Measurements from ENCODE around the gene TCF4.

Gene TCF4

GRCh38 chr18:55588111-55588869 is at the start of gene TCF4:
Gene TCF4 (minus strand): TSS chr18:55588192. CDS start chr18:55587116, 1,076 bp downstream.
- DNase-seq (ENCODE audit: low spot score): peak; percentile 50

DNA sequence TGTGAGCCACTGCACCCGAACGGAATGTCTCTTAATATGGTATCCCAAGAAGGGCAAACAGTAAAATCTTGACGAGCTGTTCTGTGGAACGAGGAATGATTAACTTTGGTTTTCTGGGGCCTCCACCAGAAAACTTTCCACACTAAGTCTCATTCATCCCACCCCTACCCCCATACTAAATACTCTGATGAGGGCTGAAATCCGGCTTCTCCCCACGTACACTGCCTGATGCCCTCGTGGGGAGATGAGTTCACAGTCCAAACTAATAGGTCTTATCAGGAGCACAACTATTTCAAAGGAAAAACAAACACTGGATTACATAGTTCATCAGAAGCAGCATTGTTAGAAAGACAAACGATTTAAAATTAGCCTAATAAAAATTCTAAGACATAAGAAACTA is 49.2 kb upstream of the TCF4 start:
- DNase-seq (ENCODE audit: low spot score): no peak

DNA sequence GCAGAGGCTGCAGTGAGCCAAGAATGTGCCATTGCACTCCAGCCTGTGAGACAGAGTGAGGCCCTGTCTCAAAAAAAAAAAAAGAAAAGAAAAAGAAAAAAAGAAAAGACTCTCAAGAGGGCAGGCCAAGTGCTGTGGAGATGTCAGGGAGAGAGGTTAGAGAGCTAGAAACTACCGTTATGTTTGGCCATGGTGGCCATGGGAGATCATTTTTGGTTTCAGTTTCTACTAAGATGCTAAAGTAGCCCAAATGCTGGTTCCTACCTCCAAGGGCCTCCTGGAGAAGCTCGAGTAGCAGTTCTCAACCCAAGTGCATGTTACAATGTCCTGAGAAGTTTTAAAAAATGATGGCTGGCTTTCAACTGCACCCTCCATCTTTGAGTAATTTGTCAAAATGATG is 47.4 kb upstream of the TCF4 start:
- no peak for DNase-seq (ENCODE audit: low spot score)

GRCh38 chr18:55634545-55634944 is 46.6 kb upstream of the TCF4 start:
- DNase-seq (ENCODE audit: low spot score): peak; percentile 11

DNA sequence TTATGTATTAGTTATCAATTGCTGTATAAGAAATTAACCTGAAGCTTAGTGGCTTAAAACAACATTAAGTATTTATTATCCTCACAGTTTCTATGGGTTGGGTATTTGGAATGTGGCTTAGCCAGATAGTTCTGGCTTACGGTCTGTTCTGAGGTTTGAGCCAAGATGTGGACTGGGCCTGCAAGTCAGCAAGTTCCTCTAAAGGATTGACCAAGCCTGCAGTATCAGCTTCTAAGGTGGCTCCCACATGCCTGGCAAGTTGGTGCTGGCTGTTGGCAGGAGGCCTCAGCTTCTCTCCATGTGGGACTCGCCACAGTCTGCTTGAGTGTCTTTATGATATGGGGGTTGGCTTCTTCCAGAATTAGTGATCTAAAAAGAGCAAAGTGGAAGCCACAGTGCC is 45.0 kb upstream of the TCF4 start:
- no peak for DNase-seq (ENCODE audit: low spot score)

DNA sequence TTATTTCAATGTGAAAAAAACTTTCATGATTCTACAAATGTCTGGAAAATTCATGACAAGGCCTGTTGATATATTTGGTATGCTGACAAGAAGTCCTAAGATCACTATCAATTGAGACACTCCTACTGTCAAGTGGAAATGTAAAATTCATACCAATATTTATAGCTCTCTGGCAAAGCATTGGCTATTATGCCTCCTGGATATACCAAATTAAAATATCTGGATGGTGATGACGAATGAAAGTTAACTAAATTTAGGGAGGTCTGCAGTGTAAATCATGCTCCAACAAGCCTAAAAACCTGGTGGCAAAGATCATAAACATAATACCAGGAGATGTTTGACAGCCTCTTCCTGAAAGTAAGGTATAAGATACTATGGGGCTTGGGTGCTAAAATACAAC is 41.1 kb upstream of the TCF4 start:
- DNase-seq (ENCODE audit: low spot score): no peak

DNA sequence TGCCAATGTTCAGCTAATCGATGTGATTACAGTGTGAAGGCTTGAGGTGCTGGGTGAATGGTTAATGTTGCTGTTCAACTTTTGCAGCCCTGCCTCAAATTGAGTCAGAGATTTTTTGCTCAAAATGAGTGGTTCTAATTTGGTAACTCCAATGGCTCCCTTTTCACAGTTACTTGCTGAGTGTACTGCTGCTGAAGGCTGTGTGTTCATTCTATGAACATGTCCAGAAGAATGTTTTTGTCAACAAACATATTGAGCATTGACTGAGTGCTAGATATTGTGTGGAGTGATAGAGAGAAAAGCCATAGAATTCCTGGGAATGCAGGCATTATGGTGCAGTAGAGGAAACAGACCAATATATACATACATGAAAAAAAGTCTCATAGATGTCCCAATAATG is 39.0 kb upstream of the TCF4 start:
- peak; percentile 8 for DNase-seq (ENCODE audit: low spot score)

DNA sequence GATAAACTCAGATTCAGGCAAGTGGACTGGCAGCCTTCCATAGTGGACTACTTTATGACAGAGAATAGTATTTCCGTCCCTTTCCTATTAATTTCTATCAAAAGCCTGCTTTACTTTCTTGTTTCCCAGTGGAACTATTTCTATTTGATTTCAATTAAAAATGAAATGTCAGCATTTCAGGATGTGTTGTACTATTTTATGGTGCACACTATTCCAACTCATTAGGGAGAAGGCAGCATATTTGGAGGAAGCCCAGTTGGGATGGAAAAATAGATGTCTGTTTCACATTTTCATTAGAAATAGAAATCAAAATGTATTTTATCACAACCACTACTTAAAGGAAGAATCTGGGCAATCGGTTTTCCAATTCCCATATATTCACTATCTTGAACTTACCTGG is 37.9 kb upstream of the TCF4 start:
- no peak for DNase-seq (ENCODE audit: low spot score)

- no peak for DNase-seq (ENCODE audit: low spot score)
These were observed 35.6 kb upstream of the TCF4 start for GRCh38 chr18:55623626-55624025.

- no peak for DNase-seq (ENCODE audit: low spot score)
These were observed 22.5 kb upstream of the TCF4 start for GRCh38 chr18:55610506-55610905.

DNA sequence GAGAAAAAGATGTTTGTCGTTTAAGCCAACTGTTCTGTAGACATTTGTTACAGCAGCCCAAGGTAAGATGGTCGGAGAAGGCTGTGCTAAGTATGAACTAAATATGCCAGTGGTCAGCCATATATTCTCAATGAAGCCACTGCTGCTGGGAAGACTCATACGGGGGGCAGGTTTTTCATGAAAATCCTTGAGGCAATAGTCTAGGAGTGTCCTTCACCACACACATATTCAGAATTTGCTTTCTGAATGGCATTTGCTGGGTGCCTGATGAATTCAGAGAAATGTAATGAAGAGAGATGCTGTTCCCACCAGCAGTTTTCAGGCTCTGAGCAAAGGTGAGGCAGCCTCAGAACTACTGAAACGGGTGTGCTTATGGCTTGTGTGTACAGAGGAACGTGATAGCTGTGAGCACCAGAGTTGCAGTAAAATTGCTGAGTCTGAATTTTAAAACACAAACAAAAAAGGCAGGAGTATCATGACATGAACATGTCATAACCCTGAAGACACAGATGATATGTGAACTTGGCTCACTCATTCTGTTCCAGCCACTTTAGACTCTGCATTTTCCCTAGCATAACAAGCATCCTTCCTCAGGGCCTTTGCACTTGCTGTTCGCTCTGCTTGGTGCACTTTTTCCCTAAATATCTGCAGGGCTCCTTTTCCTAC is 21.3 kb upstream of the TCF4 start:
- DNase-seq (ENCODE audit: low spot score): no peak

- no peak for DNase-seq (ENCODE audit: low spot score)
These were observed 20.5 kb upstream of the TCF4 start for GRCh38 chr18:55608497-55608896.

GRCh38 chr18:55607773-55608172 is 19.8 kb upstream of the TCF4 start:
- no peak for DNase-seq (ENCODE audit: low spot score)

- DNase-seq (ENCODE audit: low spot score): no peak
These were observed 17.8 kb upstream of the TCF4 start for GRCh38 chr18:55605733-55606338.

DNA sequence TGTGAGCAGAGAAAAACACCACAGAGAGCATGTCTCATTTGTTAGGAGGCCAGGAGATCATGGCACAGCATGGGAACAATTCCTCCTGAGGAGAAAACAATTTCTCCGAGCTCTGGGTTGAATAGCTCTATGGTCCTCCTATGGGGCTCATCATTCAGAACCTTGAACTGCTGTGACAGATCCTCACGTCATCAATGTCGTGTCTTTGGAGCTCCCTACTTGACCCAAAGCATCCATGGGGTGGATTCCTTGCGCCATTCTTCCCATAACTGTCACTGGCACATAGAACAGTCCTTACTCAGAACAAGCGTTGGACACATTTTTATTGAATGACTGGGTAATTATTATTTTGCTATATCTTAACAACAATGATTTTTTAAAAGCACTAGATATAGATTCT is 15.8 kb upstream of the TCF4 start:
- DNase-seq (ENCODE audit: low spot score): no peak

DNA sequence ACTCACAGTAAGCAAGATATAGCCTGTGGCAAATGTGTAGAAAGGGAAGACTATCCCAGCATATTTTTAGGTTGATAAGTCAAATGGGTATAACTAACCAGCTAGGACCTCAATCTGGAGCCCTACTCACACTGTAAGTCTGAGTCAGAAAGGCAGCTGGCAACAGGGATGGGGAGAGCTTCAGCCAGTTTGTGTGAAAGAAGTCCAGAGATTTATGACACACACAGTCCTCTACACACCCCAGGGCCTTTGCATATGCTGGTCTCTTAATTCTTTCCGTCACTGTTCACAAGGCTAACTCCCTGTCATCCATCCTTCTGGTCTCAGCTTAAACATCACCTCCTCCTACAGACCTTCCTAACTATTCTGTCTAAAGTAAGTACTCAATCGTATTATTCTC is 5.9 kb upstream of the TCF4 start:
- DNase-seq (ENCODE audit: low spot score): no peak

DNA sequence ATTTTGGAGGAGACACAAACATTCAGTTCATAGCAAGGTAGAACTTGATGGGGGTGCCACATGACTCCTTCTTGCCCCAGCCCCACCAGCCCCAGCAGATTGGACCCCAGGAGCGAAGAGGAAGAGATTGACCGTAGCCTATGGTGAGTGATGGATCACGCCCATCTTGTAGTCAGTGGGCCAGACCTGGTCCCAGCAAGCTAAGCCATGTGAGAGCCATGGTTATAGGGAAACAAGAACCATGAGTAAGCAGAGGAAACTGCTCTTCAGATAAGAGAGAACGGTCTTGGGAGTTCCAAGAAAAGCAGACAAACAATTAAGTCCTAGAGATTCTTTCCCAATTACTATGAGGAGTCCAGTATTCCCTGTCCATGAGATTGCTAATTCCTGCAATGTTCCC is 4.6 kb upstream of the TCF4 start:
- DNase-seq (ENCODE audit: low spot score): no peak

- DNase-seq (ENCODE audit: low spot score): no peak
These were observed 4.1 kb upstream of the TCF4 start for GRCh38 chr18:55592106-55592505.

GRCh38 chr18:55589625-55590291 is 1.8 kb upstream of the TCF4 start:
- DNase-seq (ENCODE audit: low spot score): peak; percentile 88

GRCh38 chr18:55588870-55589595 is 1.0 kb upstream of the TCF4 start:
- no peak for DNase-seq (ENCODE audit: low spot score)

DNA sequence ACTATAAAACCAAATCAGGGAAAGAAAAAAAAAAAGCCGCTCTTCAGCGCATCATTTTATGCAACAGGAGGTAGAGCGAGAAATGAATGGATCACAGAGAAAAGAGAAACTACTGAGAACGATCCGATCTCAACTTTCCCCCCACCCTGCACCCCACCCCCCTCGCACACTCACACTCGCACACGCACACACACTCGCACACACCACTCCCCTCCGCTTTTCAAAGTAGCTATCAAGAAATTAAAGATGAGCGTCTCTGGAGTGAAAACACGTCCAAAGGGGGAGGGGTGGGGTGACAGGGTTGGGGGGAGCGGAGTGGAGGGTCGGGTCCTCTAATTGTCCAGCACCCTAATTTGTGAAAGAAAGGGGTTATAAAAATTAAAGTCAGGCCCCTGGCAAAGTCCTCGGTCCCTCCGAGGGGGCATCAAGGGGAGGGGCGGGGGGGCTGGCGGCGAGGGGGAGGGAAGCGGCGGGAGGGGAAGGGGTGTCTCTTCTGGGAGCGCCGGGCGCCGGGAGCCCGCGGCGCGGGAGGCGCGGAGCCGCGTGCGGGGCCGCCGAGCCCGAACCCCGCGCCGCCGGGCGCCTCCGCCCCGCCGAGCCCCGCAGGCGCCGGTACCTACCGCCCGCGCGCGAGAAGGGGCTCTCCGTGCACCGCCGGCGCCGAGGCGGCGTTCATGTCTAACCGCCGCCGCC is 428 bp downstream of the TCF4 start:
- DNase-seq (ENCODE audit: low spot score): peak; percentile 24
